WTC11 (cell line): ENCODE results near the gene TSPAN18.

Source experiments
- ELF4 ChIP-seq: sonication (generic); formaldehyde crosslinking; IDR thresholded peaks from 2 replicates; pipeline ENCODE4 v1.8.1; 2022; ENCODE audit warnings: low read depth, mild to moderate bottlenecking, moderate library complexity, missing genetic modification reagents
- FOXP1 ChIP-seq: sonication (generic); formaldehyde crosslinking; IDR thresholded peaks from 2 replicates; pipeline ENCODE4 v1.8.0; 2022; ENCODE audit warnings: missing genetic modification reagents, mild to moderate bottlenecking, moderate library complexity, borderline replicate concordance
- HMGA2 ChIP-seq: fragments of 250-450 bp; sonication (Bioruptor Pico); IDR thresholded peaks from 2 replicates; pipeline ENCODE4 v1.4.0; 2021; ENCODE audit warnings: mild to moderate bottlenecking, moderate library complexity
- MXD4 ChIP-seq: fragments of 250-450 bp; sonication (Bioruptor Pico); IDR thresholded peaks from 2 replicates; pipeline ENCODE4 v1.8.0; 2021; ENCODE audit warnings: mild to moderate bottlenecking, moderate library complexity, borderline replicate concordance
- NR2C2 ChIP-seq: sonication (generic); formaldehyde crosslinking; IDR thresholded peaks from 2 replicates; pipeline ENCODE4 v1.8.0; 2022; ENCODE audit warnings: mild to moderate bottlenecking, missing genetic modification reagents
- TF ChIP-seq, protein P1 (sequence below): fragments of 200-600 bp; IDR thresholded peaks from 2 replicates; pipeline ENCODE4 v1.8.0; 2022; ENCODE audit warnings: antibody characterized with exemption
- TF ChIP-seq, protein P2 (sequence below): sonication (generic); formaldehyde crosslinking; IDR thresholded peaks from 2 replicates; pipeline ENCODE4 v1.8.0; 2022; ENCODE audit warnings: mild to moderate bottlenecking, missing genetic modification reagents

DNA sequence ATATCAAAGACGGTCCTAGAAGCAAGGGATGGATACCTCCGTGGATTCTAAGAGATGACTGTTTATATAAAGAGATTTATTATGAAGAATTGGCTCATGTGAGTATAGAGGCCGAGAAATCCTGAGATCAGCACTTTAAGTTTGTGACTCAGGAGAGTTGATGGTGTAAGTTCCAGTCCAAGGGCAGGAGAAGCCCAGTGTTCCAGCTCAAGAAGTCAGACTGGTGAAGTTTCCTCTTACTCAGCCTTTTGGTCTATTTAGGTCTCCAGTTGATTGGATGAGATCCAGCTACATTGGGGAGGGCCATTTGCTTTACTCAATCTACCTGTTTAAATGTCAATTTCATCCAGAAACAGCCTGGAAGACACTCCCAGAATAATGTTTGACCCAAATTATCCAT lies 45.1 kb downstream of the TSPAN18 start:
- no peak for TF ChIP-seq HMGA2 (CRISPR knock-in tag)
- TF ChIP-seq, protein P1, sequence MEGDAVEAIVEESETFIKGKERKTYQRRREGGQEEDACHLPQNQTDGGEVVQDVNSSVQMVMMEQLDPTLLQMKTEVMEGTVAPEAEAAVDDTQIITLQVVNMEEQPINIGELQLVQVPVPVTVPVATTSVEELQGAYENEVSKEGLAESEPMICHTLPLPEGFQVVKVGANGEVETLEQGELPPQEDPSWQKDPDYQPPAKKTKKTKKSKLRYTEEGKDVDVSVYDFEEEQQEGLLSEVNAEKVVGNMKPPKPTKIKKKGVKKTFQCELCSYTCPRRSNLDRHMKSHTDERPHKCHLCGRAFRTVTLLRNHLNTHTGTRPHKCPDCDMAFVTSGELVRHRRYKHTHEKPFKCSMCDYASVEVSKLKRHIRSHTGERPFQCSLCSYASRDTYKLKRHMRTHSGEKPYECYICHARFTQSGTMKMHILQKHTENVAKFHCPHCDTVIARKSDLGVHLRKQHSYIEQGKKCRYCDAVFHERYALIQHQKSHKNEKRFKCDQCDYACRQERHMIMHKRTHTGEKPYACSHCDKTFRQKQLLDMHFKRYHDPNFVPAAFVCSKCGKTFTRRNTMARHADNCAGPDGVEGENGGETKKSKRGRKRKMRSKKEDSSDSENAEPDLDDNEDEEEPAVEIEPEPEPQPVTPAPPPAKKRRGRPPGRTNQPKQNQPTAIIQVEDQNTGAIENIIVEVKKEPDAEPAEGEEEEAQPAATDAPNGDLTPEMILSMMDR = no peak
- TF ChIP-seq FOXP1 (CRISPR knock-in tag) = no peak
- no peak for TF ChIP-seq ELF4 (CRISPR knock-in tag)
- TF ChIP-seq, protein P2, sequence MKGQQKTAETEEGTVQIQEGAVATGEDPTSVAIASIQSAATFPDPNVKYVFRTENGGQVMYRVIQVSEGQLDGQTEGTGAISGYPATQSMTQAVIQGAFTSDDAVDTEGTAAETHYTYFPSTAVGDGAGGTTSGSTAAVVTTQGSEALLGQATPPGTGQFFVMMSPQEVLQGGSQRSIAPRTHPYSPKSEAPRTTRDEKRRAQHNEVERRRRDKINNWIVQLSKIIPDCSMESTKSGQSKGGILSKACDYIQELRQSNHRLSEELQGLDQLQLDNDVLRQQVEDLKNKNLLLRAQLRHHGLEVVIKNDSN (CRISPR knock-in tag) = no peak
- no peak for TF ChIP-seq NR2C2 (CRISPR knock-in tag)
- no peak for TF ChIP-seq MXD4 (CRISPR knock-in tag)
